KOPT-K1 (cell line): Measurements from ENCODE around the gene PLEKHF1.
"Not testable (repeated sequence)": the region's sequence is repeated elsewhere in the genome, so short reads cannot be mapped to it uniquely, and the experiment has no call there.

Source experiments
- H3K27ac ChIP-seq: fragments of 200-600 bp; sonication (generic); 2 replicates; pipeline ENCODE4 v1.5.1; 2016; ENCODE audit warnings: antibody characterized with exemption, mild to moderate bottlenecking, low read depth, low read length; ENCODE audit not compliant: poor library complexity, severe bottlenecking
- H3K36me3 ChIP-seq: fragments of 200-600 bp; sonication (generic); 2 replicates; pipeline ENCODE4 v1.5.1; 2017; ENCODE audit warnings: antibody characterized with exemption, mild to moderate bottlenecking, low read length, moderate library complexity; ENCODE audit not compliant: insufficient read depth
- H3K9me3 ChIP-seq: fragments of 200-600 bp; sonication (generic); 2 replicates; pipeline ENCODE4 v1.5.1; 2017; ENCODE audit warnings: antibody characterized with exemption, low read length, mild to moderate bottlenecking; ENCODE audit not compliant: insufficient read depth, poor library complexity, severe bottlenecking

PLEKHF1 gene

DNA sequence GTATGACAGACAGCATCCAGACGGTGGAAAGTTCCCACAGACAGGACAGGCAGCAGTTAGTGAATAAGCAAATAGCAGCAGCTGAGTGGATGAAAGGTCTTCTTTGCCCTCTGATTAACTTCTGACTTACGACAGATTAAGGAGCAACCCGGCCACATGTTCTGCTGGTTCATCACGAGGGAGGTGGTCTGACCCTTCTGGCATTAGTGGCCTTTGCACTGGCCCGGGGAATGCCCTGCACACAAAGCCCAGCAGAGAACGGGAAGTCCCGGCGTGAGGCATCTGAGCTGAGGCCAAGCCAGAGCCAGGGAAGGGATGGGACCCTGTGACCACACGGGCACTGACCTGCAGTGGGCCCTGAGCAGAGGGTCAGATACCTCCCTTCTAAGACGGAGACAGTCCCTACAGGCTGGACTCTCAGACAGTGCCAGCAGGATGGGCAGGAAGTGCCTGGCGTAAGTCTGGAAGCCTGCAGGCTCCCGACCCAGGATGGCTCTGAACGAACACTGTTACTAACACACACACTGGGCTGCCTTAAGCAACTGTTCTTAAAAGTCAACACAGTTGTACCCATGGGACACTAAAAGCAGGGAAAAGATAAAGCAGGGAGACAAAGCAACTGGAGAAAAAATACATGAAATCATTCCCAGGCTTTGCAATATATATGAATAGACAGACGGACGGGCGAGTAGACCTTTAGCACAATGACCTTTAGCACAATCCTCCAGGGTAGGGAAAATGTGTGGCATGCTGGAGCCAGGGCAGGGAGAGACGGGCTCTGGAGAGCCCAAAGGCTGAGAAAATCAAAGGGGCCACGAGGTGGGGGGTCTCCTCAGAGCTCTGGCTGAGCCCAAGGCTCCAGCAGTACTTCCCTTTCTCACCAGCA lies 43.5 kb downstream of the PLEKHF1 start:
- no peak overlapping the region for H3K27ac ChIP-seq
- peaks cover 35% of the 10 kb centered on the region for H3K36me3 ChIP-seq
- H3K9me3 ChIP-seq: no peaks in the 10 kb centered on the region

DNA sequence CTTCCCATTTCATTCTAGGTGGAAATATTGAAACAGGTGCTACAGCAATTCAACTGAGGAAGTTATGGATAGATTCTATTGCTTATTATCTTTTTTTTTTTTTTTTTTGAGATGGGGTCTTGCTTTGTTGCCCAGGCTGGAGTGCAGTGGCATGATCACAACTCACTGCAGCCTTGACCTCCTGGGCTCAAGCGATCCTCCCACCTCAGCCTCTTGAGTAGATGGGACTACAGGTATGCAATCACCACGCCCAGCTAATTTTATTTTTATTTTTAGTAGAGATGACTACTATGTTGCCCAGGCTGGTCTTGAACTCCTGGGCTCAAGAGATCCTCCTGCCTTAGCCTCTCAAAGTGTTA lies 44.2 kb downstream of the PLEKHF1 start:
- H3K27ac ChIP-seq, H3K9me3 ChIP-seq: not testable (repeated sequence)
- peaks cover 35% of the 10 kb centered on the region for H3K36me3 ChIP-seq

DNA sequence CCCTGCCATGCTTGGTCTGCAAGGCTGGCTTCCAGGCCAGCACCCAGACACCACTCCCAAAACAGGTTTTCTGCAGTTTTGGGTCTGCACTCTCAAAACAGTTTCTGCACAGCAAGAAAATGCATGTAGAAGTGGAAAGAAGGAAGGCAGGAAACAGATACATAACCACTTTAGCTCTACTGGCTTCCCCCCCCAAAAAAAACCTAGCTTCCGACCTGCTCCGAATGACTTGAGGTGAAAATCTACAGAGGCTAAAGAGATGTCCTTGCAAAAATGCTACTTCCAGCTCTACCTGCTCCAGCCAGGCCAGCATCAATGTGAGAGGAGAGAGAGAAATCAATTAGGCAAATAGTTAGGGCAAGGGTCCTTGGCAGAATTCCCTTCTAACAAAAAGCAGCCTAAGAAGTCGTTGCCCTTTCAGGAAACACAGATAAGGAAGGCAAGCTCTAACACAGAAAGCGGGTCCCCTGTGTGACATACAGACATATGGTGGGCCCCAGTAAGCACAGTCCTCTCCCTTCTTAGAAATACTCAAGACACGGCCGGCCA lies 46.4 kb downstream of the PLEKHF1 start:
- Histone ChIP-seq H3K9me3 (no peaks in the 10 kb centered on the region), H3K27ac (no peak overlapping the region), H3K36me3 (peaks cover 16% of the 10 kb centered on the region)

DNA sequence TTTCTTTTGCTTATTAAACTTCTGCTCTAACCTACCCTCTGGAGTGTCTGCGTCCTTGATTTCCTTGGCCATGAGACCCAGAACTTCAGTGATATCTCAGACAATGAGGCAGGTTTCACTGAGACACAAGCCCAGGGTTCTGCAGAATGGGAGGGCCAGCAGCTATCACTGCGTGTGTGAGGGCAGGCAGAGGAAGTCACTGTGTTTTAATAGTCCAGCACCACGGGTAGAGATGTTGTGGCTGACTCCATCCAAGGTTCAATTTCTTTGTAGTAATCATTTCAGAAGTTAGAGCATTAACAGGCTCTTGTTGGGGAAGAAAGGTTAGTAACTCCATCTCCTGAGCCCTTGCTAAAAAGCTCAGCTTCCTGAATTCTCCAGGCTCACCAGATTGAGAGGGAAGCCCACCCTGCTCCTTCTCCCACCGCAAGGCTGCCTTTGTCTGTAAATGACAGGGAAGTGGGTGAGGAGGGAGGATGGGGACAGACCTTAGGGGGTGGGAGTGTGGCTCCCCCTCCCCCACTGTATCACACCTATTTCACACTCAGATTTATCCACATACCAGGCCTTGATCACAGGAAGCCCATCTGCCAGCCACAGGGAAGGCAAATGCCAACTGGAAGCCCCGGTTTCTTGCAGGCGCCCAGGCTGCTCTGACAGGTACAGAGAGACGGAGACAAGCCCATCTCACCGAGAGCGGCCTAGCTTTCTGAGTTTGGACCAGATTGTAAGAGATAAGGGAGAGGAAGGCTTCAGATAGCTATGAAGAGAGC lies 47.7 kb downstream of the PLEKHF1 start:
- H3K27ac ChIP-seq: no peak overlapping the region
- peaks cover 5% of the 10 kb centered on the region for H3K36me3 ChIP-seq
- no peaks in the 10 kb centered on the region for H3K9me3 ChIP-seq

DNA sequence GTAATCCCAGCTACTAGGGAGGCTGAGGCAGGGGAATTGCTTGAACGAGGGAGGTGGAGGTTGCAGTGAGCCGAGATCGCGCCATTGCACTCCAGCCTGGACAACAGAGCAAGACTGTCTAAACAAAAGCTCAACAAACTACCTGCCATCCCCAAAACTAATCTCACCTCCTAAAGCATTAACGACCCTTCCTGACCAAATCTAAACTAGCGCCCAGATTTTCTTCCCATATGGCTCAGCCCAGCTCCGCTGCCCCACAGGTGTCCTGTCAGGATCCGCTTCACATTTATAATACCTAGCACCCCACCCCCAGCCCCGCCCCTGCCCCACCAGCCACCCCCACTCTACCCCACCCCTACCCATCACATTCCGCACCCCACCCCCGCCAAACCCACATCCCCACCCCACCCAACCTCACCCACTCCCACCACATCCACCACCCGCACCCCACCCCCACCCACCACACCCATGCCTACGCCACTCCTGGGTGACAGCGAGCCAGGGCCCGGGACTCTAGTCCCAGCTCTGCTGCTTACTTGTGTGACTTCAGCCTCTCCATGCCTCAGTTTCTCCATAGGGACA lies 49.2 kb downstream of the PLEKHF1 start:
- Histone ChIP-seq H3K36me3 (no peaks in the 10 kb centered on the region), H3K27ac (peak overlapping the region; percentile 75), H3K9me3 (no peaks in the 10 kb centered on the region)

DNA sequence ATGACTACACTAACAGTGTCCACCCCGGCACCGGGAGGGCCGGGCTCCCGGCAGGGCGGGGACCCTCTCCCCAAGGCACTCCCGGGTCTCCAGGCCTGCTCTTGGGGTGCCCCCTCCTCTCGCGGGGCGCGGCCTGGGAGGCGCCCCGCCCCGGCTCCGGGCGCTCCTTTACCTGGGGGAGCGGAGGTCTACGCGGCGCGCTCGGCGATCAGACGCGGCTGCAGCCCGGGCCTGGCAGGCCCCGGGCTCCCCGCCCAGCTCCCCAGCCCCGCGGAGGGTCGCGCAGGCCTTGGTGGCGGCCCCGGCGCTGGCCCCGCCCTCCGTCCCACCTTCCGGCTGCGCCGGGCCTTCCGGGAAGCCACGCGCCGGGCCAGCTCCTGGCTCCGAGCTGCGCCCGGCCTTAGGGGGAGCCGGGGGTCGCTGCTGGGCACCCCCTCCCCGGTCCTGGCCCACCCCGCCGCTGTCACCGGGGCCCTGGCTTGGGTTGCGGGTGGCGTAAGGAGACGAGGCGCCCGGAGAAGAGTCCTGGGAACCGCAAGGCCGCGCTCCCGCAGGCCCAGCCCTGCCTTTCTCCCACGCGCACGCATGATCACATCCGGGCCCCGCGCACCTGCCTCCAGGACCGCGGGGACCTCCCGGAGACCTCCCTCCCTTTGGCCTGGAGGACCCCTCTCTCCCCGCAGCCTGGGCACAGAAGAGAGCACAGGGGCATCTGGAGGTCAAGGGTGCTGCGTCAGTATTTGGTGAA lies 49.9 kb downstream of the PLEKHF1 start, which contains the start of gene C19orf12:
Gene C19orf12, minus strand, starts transcription at position 309 of the 748 bp plus-strand sequence. CDS start 6,848 bp downstream, outside the sequence.
- H3K27ac ChIP-seq: peak within 1 kb of the TSS; percentile 75
- H3K9me3 ChIP-seq: no peaks in the 10 kb centered on the region
- no peaks in the 10 kb centered on the region for H3K36me3 ChIP-seq

DNA sequence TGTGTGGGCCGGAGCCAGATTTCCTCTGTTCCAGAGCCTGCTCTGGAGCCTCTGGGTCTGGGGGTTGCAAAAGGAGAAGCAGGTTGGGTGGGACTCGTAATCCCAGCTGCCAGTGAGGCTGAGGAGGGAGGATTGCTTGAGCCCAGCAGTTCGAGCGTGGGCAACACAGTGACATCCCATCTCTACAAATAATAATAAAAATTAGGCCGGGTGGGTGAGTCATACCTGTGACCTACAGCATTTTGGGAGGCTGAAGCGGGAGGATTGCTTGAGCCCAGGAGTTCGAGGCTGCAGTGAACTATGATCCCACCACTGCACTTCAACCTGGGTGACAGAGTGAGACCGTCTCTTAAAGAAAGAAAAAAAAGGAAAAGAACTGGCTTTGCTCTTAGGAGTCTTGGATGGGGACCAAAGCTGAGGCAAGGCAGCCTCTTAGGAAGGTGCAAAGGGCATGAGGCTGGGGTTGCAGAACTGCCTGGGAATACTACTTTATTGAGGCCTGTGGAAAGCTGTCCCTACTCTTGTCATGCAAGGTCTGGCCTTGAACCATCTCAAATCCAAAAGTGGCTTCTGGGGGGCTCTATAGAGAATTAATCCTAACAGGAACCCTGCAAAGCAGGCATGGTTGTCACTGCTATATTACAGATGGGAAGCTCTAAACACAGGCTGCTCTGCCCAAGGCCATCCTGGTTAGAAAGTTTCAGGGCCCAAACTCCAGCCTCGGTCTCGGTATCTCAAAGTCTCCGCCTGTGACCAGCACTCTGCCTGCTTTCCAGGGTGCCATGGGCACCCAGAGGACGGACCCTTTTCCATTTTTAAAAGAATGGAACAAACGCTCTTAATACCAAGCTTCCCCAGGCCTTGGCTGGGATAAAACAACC lies 50.7 kb downstream of the PLEKHF1 start:
- Histone ChIP-seq H3K9me3 (no peaks in the 10 kb centered on the region), H3K36me3 (no peaks in the 10 kb centered on the region), H3K27ac (peak overlapping the region; percentile 75)

DNA sequence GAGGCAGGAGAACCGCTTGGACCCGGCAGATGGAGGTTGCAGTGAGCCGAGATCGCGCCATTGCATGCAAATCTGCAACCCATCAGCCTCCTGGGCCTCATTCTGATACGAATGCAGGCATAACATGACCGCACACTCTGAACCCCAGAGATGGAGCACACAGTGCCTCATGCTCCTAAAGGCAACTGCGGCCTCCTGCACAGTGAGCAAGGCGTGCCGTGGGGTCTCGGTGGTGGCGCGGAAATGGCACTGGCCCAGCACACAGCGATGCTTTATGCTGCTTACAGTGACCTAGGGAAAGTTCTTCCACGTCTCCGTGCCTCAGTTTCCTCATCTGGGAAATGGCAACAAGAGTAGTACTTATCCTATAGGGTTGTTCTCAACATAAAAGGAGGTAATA lies 51.8 kb downstream of the PLEKHF1 start:
- Histone ChIP-seq H3K9me3 (no peaks in the 10 kb centered on the region), H3K36me3 (no peaks in the 10 kb centered on the region), H3K27ac (no peak overlapping the region)

DNA sequence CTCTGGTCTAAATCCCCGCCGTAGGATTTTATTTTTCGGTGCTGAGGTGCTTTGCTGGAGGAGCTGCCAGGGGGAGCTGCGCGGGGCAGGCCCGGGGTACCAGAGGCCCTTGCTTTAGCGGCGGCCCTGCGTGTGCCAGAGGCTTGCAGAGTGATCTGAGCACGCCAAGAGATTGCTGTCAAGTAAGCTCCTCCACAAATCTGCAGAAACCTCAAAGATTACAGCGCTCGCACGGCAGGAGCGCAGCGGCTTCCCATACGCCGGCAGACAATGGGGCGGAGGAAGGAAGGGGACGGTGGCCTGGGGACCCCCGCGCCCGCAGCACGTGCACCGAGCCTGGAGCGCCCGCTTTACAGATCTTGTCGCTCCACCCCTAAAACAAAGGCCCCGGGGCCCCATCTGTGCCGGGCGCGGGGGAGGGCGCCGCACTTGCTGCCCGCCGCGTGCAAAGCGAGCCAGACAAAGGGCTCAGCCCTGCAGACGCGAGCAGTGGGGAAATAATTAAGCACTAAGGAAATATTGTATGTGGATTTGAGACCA lies 58.9 kb downstream of the PLEKHF1 start:
- Histone ChIP-seq H3K9me3 (no peaks in the 10 kb centered on the region), H3K36me3 (no peaks in the 10 kb centered on the region), H3K27ac (peak overlapping the region; percentile 28)

DNA sequence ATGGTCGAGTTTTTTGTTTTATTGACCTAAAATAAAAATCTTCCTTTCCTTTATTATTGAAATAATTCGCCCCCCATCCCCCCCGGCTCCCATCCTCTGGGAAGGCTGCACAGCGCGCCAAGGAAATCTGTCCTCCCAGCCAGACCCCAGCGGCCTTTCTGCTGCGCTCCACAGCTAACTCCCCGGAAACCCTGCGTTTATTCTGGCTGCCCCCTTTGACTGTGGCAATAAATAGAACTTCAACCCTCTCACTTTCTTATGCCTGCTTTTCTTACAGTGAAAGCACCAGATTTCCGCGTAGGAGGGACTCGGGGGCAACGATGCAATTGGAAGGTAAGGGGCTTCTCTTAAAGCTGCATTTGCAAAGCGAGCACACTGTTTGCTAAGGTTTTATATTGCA lies 59.5 kb downstream of the PLEKHF1 start:
- Histone ChIP-seq H3K27ac (no peak overlapping the region), H3K9me3 (no peaks in the 10 kb centered on the region), H3K36me3 (no peaks in the 10 kb centered on the region)
